Duodenal mucosa (tissue), 2 donors: ENCODE results near the gene CNTFR.
A peak's percentile ranks its signal among the peaks of the same experiment; 100 is the strongest.

Experiments used
- H3K27ac ChIP-seq: one replicate; pipeline ENCODE4 v1.7.0; 2013; ENCODE audit warnings: low read depth, low read length
- H3K27me3 ChIP-seq, 2 donors: one replicate each; pipeline ENCODE4 v1.7.0; 2013; ENCODE audit warnings: low read length in 2 of 2, control low read depth in 1 of 2; ENCODE audit not compliant: insufficient read depth in 2 of 2, control insufficient read depth in 1 of 2
- H3K36me3 ChIP-seq, 2 donors: one replicate each; pipeline ENCODE4 v1.7.0; 2013; ENCODE audit warnings: low read length in 2 of 2, control low read depth in 1 of 2; ENCODE audit not compliant: insufficient read depth in 2 of 2, control insufficient read depth in 1 of 2
- H3K4me1 ChIP-seq, 2 donors: one replicate each; pipeline ENCODE4 v1.7.0; 2013; ENCODE audit warnings: low read length in 2 of 2, control low read depth in 1 of 2; ENCODE audit not compliant: insufficient read depth in 2 of 2, control insufficient read depth in 1 of 2
- H3K4me3 ChIP-seq, 2 donors: one replicate each; pipeline ENCODE4 v1.7.0; 2013; ENCODE audit warnings: low read length in 2 of 2, low read depth in 1 of 2
- H3K9ac ChIP-seq, 2 donors: one replicate each; pipeline ENCODE4 v1.7.0; 2013; ENCODE audit warnings: low read length in 2 of 2, low read depth in 1 of 2
- H3K9me3 ChIP-seq, 2 donors: one replicate each; pipeline ENCODE4 v1.7.0; 2013; ENCODE audit warnings: low read length in 2 of 2, control low read depth in 1 of 2; ENCODE audit not compliant: control insufficient read depth in 1 of 2

CNTFR gene

DNA sequence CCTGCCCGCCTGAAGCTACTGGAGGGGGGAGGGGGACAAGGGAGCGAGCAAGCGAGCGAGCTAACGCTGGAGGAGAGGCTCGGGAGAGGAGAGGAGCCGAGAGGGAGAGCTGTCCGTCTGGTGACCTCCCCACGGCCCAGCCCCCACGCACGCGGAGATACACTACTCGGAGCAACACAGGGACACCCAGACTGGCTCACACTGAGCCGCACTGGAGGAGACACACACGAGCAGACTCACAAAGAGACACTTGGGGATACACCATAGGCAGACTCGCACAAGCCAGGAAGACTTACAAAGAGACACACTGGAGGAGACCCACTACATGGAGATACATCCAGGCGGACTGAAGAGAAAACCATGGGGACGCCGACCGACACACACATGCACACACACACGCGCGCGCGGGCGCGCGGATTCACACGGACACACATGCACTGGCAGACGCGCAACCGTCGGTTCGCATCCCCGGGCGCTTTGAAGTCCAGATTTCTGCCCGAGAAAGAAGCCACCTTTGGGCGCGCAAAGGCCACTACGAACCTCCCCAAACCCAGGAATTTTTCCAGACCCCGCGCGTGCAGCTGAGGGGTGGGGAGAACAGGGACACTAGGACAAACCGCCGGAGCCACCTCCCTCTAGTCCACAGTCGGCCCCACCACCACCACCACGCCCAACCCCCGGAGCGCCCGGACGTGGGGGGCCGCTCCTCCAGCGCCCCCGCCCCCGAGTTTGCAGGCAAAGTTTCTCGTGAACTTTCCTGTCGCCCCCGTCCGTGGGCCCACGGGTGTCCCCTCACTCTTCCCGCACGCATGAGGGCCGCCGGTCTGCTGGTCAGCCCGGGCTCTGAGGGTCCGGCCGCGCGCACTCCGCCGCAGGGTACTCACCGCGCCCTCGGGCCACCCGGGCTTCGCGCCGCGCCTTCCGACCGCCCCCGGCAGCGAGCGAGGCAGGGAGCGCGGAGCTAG, 571 bp downstream of the CNTFR start:
- Histone ChIP-seq H3K4me3 (peak overlapping the region; percentile 27 to 40), H3K9ac (no peak overlapping the region), H3K9me3 (no peaks in the 10 kb centered on the region), H3K36me3 (no peaks in the 10 kb centered on the region), H3K27ac (no peak overlapping the region), H3K27me3 (peaks cover 70 to 78% of the 10 kb centered on the region in 2 donors), H3K4me1 (peaks cover 26 to 37% of the 10 kb centered on the region in 2 donors)

DNA sequence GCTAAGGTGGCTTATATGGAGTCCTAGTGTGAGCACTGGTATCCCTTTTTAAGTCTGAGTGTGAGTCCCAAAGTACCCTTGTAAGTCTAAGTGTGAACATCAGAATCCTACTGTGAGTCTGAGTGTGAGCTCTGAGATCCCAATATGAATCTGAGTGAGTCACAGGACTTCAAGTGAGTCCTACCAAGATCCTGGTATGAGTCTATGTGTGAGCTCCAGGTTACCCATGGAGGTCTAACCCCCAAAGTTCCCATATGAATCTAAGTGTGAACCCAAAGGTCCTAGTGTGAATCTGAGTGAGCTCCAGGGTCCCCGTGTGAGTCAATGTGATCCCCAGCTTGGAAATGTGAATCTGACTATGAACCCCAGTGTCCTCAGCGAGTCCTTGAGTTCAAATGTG, 2.3 kb downstream of the CNTFR start:
- H3K4me3 ChIP-seq = no peak overlapping the region
- peaks cover 58 to 77% of the 10 kb centered on the region in 2 donors for H3K27me3 ChIP-seq
- H3K27ac ChIP-seq = no peak overlapping the region
- H3K36me3 ChIP-seq = no peaks in the 10 kb centered on the region
- no peak overlapping the region for H3K9ac ChIP-seq
- no peaks in the 10 kb centered on the region for H3K9me3 ChIP-seq
- peaks cover 24 to 33% of the 10 kb centered on the region in 2 donors for H3K4me1 ChIP-seq

DNA sequence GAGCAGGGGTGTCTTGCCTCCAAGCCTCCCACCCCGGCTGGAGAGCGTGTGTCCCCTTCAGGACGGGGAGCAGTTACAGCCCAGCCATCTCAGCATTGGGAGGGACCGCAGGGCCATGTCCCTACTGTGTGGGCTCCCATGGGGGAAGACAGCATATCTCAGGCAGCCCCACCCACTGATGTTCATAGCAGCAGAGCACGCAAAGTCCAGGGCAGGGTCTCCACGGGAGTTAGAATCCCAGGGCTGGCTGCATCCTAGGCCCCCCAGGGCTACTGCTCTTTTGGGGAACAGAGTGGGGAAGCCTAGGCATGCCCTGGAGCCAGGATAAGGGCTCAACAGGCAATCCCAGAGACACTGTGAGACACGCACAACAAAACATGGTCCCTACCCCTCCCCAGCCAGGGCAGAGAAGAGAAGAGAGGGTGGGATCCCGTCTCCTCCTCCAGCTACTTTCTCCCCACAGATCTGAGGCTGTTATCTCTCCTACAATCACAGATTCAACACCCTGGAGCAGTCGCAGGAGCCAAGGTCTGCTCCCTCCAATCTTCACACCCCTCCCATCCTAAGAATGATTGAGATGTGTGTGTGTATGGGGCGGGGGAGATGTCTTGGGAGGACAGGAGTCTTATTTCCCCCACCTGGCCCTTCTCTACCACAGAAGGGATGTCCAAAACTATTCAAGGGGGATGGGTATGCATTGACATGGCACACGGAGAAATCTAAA, 3.4 kb downstream of the CNTFR start:
- Histone ChIP-seq H3K4me3 (no peak overlapping the region), H3K36me3 (no peaks in the 10 kb centered on the region), H3K9ac (no peak overlapping the region), H3K9me3 (no peaks in the 10 kb centered on the region), H3K4me1 (peaks cover 19 to 28% of the 10 kb centered on the region in 2 donors), H3K27ac (no peak overlapping the region), H3K27me3 (peaks cover 57 to 80% of the 10 kb centered on the region in 2 donors)

DNA sequence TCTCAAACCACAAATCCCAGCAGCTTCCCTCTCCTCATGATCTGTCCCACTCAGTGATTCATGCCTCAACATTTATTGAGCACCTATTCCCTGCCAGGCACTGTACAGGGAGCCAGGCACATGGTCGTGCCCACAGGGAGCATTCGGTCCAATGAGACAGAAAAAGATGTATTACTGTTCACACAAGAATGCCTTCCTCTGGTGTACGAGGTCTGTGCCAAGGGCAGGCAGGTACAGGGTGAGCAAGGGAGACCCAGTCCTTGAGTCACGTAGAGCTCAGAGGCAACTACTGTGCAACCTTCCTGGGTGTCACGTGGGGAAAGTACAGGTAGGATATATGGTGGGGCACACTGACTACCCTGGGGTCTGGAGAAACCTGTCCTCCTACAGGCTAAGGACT, 4.6 kb downstream of the CNTFR start:
- no peak overlapping the region for H3K4me3 ChIP-seq
- H3K4me1 ChIP-seq = peaks cover 10 to 19% of the 10 kb centered on the region in 2 donors
- no peaks in the 10 kb centered on the region for H3K36me3 ChIP-seq
- H3K9ac ChIP-seq = no peak overlapping the region
- H3K27me3 ChIP-seq = peaks cover 58 to 87% of the 10 kb centered on the region in 2 donors
- no peaks in the 10 kb centered on the region for H3K9me3 ChIP-seq
- H3K27ac ChIP-seq = no peak overlapping the region

DNA sequence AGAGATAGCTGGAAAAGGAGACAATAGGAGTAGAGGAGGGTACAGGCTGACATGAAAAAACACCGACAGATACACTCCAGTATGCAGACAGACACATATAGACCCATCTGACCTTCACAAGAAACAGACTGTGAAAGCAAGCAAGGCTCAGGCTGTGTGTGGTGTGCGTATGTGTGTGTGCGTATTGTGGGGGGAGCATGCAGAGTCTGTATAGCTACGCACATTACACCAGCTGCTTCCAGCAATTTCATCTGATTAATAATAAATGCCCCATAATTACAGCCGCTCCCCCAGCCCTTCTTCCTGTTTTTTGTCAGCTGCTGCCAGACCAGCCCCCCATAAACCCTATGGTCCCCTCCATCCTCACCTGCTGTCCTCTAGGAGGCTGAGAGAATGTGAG, 6.7 kb downstream of the CNTFR start:
- H3K9ac ChIP-seq = no peak overlapping the region
- no peaks in the 10 kb centered on the region for H3K9me3 ChIP-seq
- peaks cover 13 to 14% of the 10 kb centered on the region in 2 donors for H3K4me1 ChIP-seq
- no peaks in the 10 kb centered on the region for H3K36me3 ChIP-seq
- no peak overlapping the region for H3K4me3 ChIP-seq
- peaks cover 56 to 92% of the 10 kb centered on the region in 2 donors for H3K27me3 ChIP-seq
- no peak overlapping the region for H3K27ac ChIP-seq

DNA sequence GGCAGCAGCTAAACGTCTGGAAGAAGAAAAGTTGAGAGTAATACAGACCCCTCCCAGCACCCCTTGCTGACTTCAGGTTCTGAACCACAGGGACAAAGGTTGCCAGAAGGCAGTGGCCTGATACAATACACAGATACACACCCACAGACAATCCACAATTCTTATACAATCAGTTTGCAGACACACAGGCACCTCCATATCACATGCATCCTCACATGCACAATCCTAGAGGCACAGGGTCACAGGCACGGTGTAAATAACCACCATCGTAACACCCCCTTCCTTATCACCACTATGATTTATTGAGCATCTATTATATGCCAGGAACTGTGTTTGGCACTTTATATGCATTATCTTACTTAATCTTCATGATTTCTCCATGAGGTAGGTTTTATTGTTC, 8.2 kb downstream of the CNTFR start:
- H3K27me3 ChIP-seq = peaks cover 50 to 87% of the 10 kb centered on the region in 2 donors
- no peak overlapping the region for H3K9ac ChIP-seq

DNA sequence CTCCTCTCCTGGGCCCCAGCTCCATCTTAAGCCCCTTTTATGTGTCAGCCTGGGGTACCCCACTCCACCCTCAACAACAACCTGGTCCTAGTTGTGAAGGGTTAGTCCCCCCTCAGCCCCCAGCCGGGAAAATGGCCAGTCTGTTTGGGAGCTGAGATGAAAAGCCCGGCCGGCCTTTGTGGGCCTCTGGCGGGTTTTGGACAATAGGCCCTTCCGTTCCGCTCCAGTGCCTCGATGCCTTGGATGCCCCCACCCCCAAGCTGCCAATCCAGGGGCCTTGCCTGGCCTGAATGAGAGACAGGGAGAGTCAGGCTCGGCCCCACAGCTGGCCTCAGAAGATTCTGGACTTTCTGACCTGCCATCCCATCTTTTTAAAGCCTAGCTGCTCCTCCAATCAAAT, 9.2 kb downstream of the CNTFR start:
- Histone ChIP-seq H3K9ac (no peak overlapping the region), H3K4me1 (peaks cover 31% of the 10 kb centered on the region in 2 donors), H3K36me3 (no peaks in the 10 kb centered on the region), H3K4me3 (no peak overlapping the region), H3K27me3 (peaks cover 46 to 84% of the 10 kb centered on the region in 2 donors), H3K9me3 (no peaks in the 10 kb centered on the region), H3K27ac (no peak overlapping the region)

More for the DNA sequence above, 8.2 kb downstream of the CNTFR start:
- Histone ChIP-seq H3K4me3 (no peak overlapping the region), H3K9me3 (no peaks in the 10 kb centered on the region), H3K36me3 (no peaks in the 10 kb centered on the region), H3K4me1 (peaks cover 23 to 24% of the 10 kb centered on the region in 2 donors), H3K27ac (no peak overlapping the region)

DNA sequence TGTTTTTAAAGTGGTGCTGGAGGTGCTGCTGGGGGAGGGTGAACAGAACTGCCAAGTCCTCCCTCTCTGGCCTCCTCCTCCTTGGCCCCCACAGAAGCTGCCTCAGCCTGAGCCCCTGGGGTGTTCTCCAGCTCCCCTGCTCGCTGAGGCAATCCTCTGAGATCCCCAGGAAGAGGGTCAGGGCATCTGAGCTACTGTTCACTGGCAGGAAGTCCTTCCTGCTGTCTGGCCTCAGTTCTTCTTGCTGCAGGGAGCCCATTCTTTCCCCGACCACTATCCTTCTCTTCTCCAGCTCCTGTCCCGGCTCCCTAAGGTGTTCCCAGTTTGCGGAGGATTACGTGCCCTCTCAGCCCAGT, 9.7 kb downstream of the CNTFR start:
- Histone ChIP-seq H3K27ac (no peak overlapping the region), H3K27me3 (peaks cover 41 to 79% of the 10 kb centered on the region in 2 donors), H3K9me3 (no peaks in the 10 kb centered on the region), H3K4me1 (peaks cover 31% of the 10 kb centered on the region in 2 donors), H3K36me3 (no peaks in the 10 kb centered on the region), H3K4me3 (no peak overlapping the region), H3K9ac (no peak overlapping the region)

DNA sequence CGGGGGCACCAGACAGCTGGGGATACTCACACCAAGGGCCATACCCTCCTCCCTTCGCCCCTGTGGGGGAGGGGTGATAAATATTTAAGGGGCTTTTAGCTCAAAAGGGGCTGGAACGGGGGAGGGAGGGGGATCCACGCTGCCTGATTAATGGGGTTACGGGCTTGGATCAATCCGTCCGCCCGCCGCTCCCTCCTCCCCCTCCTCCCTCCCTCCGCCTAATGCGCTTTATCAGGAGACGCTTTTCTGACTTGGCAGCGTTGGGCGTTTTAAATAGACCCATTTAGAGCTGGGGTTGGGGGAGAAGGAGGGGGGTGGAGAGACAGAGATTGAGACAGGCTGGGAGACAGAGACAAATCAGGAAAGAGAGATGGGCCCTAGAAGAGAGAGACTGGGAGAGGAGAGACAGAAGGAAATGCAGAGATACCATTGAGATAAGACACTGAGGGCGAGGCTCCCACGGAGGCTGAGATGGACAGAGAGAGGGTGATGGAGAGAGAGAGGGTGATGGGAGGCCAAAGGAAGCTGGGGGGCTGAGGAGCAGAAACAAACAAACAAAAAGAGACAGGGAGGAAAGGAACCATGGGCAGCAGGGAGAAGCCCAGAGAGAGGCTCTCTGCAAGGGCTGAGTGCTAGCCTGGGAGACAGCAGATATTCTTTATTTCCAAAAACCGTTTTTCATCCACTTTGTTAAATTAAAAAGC, 10.3 kb downstream of the CNTFR start:
- H3K4me1 ChIP-seq = peaks cover 31% of the 10 kb centered on the region in 2 donors
- H3K27me3 ChIP-seq = peaks cover 37 to 73% of the 10 kb centered on the region in 2 donors
- H3K27ac ChIP-seq = no peak overlapping the region
- H3K4me3 ChIP-seq = no peak overlapping the region
- H3K9me3 ChIP-seq = no peaks in the 10 kb centered on the region
- no peaks in the 10 kb centered on the region for H3K36me3 ChIP-seq
- no peak overlapping the region for H3K9ac ChIP-seq
